ENCODE data around the gene NACC2. TPM values are rescaled to one million over a fixed set of nuclear protein-coding genes. Genes with fewer than 3 reads are reported as not detected.

NACC2 gene
- total and polyA plus RNA-seq, 9 of the 15 experiments (the other 6 are each of a cell fraction or from before 2014, with no cell fraction given), result 0.70 to 25.1 (median 5.6) TPM

DNA sequence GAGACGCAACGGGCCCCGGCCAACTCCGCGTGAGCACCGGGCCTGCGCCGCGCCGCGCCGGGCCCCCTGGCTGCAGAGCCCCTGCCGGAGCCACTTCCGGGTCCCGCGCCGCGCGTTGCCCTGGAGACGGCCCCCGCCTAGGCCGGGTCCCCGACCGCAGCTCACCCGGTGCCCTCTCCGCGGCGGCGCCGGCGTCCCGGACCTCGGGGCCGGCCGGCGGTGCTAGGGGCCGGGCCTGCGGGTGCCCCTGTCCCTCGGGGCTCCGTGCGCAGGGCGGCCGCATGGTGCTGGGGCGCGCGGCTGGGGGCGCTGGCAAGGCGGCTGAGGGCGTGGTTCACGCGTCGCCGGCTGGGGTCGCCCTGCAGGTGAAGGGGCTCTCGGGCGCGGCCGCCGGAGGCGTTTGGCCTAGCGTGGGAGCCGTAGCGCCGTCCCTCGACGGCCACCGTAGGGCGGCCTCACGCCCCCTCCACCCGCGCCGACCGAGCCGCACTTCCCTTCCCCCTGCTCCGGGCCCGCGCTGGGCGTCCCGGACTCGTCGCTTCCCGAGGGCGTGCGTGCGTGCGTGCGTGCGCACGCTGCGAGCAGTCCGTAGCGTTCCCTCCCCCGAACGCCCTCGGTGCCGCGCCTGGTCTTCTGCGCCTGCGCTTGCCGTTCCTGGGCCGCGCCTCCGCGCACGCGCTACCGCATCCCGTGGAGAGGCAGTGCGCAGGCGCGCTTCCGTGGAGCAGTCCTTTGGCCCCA lies 23.4 kb upstream of the NACC2 start, which contains the start of gene TMEM250 (continued):
- TF ChIP-seq, protein P1, sequence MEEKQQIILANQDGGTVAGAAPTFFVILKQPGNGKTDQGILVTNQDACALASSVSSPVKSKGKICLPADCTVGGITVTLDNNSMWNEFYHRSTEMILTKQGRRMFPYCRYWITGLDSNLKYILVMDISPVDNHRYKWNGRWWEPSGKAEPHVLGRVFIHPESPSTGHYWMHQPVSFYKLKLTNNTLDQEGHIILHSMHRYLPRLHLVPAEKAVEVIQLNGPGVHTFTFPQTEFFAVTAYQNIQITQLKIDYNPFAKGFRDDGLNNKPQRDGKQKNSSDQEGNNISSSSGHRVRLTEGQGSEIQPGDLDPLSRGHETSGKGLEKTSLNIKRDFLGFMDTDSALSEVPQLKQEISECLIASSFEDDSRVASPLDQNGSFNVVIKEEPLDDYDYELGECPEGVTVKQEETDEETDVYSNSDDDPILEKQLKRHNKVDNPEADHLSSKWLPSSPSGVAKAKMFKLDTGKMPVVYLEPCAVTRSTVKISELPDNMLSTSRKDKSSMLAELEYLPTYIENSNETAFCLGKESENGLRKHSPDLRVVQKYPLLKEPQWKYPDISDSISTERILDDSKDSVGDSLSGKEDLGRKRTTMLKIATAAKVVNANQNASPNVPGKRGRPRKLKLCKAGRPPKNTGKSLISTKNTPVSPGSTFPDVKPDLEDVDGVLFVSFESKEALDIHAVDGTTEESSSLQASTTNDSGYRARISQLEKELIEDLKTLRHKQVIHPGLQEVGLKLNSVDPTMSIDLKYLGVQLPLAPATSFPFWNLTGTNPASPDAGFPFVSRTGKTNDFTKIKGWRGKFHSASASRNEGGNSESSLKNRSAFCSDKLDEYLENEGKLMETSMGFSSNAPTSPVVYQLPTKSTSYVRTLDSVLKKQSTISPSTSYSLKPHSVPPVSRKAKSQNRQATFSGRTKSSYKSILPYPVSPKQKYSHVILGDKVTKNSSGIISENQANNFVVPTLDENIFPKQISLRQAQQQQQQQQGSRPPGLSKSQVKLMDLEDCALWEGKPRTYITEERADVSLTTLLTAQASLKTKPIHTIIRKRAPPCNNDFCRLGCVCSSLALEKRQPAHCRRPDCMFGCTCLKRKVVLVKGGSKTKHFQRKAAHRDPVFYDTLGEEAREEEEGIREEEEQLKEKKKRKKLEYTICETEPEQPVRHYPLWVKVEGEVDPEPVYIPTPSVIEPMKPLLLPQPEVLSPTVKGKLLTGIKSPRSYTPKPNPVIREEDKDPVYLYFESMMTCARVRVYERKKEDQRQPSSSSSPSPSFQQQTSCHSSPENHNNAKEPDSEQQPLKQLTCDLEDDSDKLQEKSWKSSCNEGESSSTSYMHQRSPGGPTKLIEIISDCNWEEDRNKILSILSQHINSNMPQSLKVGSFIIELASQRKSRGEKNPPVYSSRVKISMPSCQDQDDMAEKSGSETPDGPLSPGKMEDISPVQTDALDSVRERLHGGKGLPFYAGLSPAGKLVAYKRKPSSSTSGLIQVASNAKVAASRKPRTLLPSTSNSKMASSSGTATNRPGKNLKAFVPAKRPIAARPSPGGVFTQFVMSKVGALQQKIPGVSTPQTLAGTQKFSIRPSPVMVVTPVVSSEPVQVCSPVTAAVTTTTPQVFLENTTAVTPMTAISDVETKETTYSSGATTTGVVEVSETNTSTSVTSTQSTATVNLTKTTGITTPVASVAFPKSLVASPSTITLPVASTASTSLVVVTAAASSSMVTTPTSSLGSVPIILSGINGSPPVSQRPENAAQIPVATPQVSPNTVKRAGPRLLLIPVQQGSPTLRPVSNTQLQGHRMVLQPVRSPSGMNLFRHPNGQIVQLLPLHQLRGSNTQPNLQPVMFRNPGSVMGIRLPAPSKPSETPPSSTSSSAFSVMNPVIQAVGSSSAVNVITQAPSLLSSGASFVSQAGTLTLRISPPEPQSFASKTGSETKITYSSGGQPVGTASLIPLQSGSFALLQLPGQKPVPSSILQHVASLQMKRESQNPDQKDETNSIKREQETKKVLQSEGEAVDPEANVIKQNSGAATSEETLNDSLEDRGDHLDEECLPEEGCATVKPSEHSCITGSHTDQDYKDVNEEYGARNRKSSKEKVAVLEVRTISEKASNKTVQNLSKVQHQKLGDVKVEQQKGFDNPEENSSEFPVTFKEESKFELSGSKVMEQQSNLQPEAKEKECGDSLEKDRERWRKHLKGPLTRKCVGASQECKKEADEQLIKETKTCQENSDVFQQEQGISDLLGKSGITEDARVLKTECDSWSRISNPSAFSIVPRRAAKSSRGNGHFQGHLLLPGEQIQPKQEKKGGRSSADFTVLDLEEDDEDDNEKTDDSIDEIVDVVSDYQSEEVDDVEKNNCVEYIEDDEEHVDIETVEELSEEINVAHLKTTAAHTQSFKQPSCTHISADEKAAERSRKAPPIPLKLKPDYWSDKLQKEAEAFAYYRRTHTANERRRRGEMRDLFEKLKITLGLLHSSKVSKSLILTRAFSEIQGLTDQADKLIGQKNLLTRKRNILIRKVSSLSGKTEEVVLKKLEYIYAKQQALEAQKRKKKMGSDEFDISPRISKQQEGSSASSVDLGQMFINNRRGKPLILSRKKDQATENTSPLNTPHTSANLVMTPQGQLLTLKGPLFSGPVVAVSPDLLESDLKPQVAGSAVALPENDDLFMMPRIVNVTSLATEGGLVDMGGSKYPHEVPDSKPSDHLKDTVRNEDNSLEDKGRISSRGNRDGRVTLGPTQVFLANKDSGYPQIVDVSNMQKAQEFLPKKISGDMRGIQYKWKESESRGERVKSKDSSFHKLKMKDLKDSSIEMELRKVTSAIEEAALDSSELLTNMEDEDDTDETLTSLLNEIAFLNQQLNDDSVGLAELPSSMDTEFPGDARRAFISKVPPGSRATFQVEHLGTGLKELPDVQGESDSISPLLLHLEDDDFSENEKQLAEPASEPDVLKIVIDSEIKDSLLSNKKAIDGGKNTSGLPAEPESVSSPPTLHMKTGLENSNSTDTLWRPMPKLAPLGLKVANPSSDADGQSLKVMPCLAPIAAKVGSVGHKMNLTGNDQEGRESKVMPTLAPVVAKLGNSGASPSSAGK (IDR thresholded peaks at IDR 0.05), result no peak
- TF ChIP-seq ARNT (IDR thresholded peaks at IDR 0.05) (no peak), HDAC3 (IDR thresholded peaks at IDR 0.05; ENCODE audit: borderline replicate concordance, partially characterized antibody) (no peak), MYC (IDR thresholded peaks at IDR 0.05; ENCODE audit: low read depth, low read length) (peak; percentile 85), MYC (CRISPR knock-in tag; IDR thresholded peaks at IDR 0.05; ENCODE audit: borderline replicate concordance, low read depth) (no peak), KDM2B (CRISPR knock-in tag; IDR thresholded peaks at IDR 0.05) (no peak), PTRF (tag; IDR thresholded peaks at IDR 0.05) (no peak), TAF9B (IDR thresholded peaks at IDR 0.05; ENCODE audit: partially characterized antibody) (no peak), LEF1 (IDR thresholded peaks at IDR 0.05) (no peak), ZNF184 (CRISPR knock-in tag; IDR thresholded peaks at IDR 0.05) (no peak), TEAD4 (IDR thresholded peaks at IDR 0.05; ENCODE audit: low read length) (peak; percentile 38; the same call in 1 of the 2 replicates), TEAD4 (CRISPR knock-in tag; IDR thresholded peaks at IDR 0.05; ENCODE audit: borderline replicate concordance) (no peak), RBM25 (IDR thresholded peaks at IDR 0.05; ENCODE audit: low read depth, low read length, severe bottlenecking) (no peak)
- TF ChIP-seq, protein P2, sequence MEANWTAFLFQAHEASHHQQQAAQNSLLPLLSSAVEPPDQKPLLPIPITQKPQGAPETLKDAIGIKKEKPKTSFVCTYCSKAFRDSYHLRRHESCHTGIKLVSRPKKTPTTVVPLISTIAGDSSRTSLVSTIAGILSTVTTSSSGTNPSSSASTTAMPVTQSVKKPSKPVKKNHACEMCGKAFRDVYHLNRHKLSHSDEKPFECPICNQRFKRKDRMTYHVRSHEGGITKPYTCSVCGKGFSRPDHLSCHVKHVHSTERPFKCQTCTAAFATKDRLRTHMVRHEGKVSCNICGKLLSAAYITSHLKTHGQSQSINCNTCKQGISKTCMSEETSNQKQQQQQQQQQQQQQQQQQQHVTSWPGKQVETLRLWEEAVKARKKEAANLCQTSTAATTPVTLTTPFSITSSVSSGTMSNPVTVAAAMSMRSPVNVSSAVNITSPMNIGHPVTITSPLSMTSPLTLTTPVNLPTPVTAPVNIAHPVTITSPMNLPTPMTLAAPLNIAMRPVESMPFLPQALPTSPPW (CRISPR knock-in tag; IDR thresholded peaks at IDR 0.05), result peak; percentile 82
- TF ChIP-seq, protein P3, sequence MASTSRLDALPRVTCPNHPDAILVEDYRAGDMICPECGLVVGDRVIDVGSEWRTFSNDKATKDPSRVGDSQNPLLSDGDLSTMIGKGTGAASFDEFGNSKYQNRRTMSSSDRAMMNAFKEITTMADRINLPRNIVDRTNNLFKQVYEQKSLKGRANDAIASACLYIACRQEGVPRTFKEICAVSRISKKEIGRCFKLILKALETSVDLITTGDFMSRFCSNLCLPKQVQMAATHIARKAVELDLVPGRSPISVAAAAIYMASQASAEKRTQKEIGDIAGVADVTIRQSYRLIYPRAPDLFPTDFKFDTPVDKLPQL (IDR thresholded peaks at IDR 0.05; ENCODE audit: extremely low read depth, insufficient read length), result no peak

Data from K562 (cell line).